CD4-positive, alpha-beta T cell treated with Interleukin-4 for 1 hour (primary cell): ENCODE measurements around the gene CBX4.
A peak's percentile ranks its signal among the peaks of the same experiment; 100 is the strongest.

Experiments used
- DNase-seq, 2 donors: peaks; one replicate each; pipeline ENCODE4 v3.0.0-alpha.2; 2020 to 2022

CBX4 gene

GRCh38 chr17:79841369-79842135 is 2.3 kb upstream of the CBX4 start:
- no peak for DNase-seq

- DNase-seq = no peak
Observed at GRCh38 chr17:79840989-79841286, 1.7 kb upstream of the CBX4 start.

DNA sequence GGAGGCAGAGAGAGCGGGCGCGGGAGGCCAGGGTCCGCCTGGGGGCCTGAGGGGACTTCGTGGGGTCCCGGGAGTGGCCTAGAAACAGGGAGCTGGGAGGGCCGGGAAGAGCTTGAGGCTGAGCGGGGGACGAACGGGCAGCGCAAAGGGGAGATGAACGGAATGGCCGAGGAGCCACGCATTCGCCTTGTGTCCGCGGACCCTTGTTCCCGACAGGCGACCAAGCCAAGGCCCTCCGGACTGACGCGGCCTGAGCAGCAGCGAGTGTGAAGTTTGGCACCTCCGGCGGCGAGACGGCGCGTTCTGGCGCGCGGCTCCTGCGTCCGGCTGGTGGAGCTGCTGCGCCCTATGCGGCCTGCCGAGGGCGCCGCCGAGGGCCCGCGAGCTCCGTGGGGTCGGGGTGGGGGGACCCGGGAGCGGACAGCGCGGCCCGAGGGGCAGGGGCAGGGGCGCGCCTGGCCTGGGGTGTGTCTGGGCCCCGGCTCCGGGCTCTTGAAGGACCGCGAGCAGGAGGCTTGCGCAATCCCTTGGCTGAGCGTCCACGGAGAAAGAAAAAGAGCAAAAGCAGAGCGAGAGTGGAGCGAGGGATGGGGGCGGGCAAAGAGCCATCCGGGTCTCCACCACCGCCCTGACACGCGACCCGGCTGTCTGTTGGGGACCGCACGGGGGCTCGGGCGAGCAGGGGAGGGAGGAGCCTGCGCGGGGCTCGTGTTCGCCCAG is 1.2 kb upstream of the CBX4 start:
- peak; percentile 27 to 34 for DNase-seq

GRCh38 chr17:79838522-79839274 is 542 bp downstream of the CBX4 start:
- peak; percentile 40 to 59 for DNase-seq

DNA sequence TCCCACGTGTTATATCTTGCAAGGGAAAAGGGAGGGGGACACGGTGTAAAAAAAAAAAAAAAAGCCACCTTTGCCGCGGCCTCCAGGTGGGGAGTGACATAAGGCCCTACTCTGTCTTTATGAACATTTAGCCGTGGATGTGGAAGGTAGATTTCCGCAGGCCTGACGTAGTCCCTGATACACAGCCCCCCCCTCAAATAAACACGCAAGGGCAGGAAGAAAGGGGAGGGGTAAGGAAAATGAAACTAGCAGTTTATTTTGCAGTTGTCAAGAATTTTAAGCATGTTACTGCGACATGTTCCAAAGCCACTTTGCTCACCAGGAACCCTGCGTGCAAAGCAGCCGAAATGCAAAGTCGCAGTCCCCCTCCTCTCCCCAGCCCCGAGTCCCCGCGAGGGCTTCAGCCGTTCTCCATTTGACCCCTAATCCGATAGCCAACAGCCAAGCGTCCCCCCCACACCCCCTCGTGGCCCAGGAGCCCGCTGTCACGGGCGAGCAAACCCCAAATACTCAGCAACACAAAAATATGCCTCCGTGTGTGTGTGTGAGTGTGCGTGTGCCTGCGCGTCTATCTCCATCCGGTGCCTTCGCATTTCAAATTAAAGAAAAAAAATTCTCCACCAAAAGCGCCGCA is 1.2 kb downstream of the CBX4 start:
- peak; percentile 51 to 59 for DNase-seq

DNA sequence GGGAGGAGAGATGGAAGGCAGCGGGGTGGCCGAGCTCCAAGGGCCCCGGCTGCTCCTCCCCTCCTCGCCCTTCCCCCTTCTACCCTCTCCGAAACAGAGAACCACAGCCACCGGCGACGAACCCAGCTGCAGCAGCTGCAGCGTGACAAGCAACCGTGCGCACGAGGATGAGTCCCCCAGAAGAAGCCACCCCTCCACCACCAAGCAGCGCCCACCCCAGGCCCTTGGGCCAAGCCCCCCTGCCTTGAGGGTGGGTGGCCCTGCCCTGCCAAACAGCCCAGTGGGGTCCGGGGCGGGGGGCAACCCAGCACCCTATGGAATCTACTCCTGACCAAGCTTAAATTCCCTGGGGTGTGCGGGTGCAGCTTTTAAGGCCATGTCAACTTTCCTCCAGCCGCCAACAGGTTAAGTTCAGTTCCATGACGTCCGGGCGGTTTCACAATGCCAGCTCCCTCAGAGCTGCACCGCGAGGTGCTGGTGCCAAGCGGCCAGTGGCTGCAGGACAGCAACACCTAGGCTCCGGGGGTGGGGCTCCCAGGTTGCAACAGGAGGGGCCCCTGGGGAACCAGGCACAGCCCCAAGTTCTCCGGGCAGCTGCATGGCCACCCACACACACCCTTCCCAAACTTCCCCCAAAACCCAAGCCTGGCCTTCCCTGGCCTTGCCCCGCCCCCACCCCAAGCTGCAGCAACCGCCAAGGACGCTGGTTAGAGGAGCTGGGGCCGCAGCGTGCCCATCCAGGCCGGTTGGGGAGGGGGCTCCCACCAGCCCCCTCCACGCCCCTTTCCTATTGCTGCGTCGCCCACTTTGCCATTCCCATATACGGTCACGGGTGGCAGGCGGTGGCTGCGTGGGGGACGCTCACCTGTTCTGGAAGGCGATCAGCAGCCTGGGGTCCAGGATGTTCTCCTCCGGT is 2.0 kb downstream of the CBX4 start:
- DNase-seq = peak in 1 of 2 donors; percentile 56

DNA sequence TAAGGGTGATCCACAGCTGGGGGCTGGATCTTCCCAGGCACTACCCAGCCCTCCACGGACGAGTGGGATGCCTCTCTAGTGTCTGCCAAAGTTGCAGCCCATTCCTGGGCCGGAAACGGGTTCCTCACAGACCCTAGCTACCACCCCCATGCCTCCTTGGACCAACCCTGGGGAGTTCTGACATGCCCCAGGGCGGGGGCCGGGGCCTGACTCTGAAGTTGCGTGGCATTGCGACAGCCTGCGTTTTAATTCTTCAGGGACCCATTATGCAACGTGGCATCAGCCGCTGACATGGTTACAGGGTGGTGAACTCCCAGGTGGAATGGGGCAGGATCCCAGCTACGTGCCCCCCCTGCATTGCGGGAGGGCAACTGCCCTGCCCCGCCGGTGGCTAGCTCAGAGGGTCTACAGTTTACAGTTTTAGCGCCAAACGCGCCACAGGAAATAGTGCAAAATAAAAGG is 2.7 kb downstream of the CBX4 start:
- DNase-seq = no peak

DNA sequence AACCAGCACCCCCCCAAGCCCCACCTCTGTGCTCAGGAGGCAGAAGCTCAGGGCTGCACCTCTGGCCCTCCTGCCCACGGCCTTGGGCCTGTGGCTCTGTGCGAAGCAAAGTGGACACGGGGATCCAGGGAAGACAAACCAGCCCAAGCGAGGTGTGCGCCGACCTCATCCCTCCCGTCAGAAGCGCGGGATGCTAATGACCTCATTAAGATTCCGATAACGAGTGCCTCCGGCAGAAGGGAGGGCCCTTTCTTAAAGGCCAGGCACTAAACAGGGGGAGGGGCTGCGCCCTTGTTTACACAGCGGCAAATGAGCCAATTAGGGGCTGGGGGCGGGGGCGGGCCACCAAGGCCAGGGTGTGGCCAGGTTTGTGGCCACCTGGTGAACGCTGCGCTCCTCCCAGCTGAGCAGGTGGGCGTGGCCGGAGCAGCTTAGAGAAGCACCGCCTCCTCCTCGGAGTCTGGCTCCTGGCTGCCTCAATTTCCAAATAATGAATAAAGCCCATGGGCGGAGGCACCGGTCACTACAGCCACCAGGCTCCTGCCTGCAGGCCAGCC is 3.2 kb downstream of the CBX4 start:
- no peak for DNase-seq

- DNase-seq = no peak
Observed at GRCh38 chr17:79835470-79835899, 3.8 kb downstream of the CBX4 start.

- peak; percentile 49 to 63 for DNase-seq
Observed at GRCh38 chr17:79834565-79835469, 4.4 kb downstream of the CBX4 start.

GRCh38 chr17:79833744-79834564 is 5.3 kb downstream of the CBX4 start:
- no peak for DNase-seq

GRCh38 chr17:79833110-79833450 is 6.2 kb downstream of the CBX4 start:
- no peak for DNase-seq

- DNase-seq = no peak
Observed at GRCh38 chr17:79832218-79833109, 6.8 kb downstream of the CBX4 start.

DNA sequence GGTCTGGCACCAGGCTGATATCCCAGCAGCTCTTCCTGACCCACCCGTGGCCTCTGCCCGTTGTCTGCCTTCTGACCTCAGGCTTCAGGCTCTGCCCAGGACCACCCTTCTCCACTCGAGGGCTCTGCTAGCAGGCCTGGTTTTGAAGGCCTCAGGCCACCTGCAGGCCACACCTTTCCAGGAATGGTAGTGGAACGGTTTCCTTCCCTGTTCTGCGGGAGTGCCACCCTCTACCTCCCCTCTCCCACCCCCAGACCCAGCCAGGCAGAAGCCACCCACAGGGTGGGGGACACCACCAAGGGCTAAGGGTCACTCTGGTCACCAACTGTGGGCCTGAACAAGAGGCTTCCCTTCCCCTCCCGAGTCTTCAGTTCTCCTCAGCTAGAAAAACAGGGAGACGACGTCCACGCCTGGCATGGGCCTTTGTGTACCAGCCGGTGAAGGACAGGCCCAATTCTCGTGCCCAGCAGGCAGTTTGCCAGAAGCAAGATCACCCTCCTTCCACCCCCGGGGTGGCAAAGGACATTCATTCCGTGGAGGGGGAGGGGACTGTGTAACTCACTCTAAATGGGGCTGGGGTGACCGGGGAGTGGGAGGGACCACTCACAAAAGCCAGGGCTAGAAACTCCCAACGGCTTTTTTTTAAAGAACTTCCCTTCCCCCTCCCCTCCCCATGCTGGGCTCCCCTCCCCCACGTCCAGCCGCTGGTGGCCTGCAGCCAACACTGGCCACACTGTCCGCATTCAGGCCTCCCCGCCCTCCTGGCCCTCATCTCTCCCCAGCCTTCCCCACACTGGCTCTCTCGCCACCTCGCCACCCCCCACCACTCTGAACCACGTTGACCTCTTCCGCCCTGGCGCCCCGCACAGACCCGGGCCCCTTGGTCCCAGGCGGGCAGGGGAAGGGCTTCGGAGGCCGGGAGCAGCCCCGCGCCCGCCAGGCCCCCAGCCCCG is 7.7 kb downstream of the CBX4 start:
- no peak for DNase-seq

GRCh38 chr17:79830763-79831264 is 8.4 kb downstream of the CBX4 start:
- no peak for DNase-seq

DNA sequence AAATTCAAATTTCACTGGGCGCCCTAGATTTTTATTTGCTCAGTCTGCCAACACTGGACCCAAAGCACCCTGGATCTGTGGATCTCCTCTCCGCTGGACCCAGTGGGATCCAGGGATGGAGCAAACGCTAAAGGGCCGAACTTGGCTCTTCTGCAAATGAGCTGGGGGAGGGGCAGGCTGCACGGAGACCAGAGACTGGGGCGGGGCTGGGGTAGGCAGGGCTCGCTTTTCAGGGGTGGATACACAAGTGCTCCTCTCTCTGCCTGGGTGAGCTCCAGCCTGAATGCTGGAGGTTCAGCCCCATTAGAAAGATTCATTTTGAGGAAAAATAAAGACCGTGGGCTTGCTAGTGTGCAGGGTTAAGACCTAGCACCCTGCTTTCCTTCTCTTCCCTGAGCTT is 8.9 kb downstream of the CBX4 start:
- no peak for DNase-seq

- DNase-seq = no peak
Observed at GRCh38 chr17:79829457-79829856, 9.8 kb downstream of the CBX4 start.
